HepG2 (cell line): Measurements from ENCODE around the gene PLD2. TPM values are rescaled to one million over a fixed set of nuclear protein-coding genes. Genes with fewer than 3 reads are reported as not detected.

Source experiments
- ARHGAP35 ChIP-seq: sonication (generic); formaldehyde crosslinking; IDR thresholded peaks from 2 replicates; pipeline ENCODE4 v1.9.0; 2022; ENCODE audit warnings: mild to moderate bottlenecking, inconsistent platforms, moderate library complexity, missing genetic modification reagents, borderline replicate concordance
- FOXO1 ChIP-seq: sonication (generic); formaldehyde crosslinking; IDR thresholded peaks from 2 replicates; pipeline ENCODE4 v1.4.0; 2020; ENCODE audit warnings: missing genetic modification reagents
- HDAC6 ChIP-seq: fragments of 200-600 bp; sonication (generic); IDR thresholded peaks from 2 replicates; pipeline ENCODE4 v1.7.0; 2017; ENCODE audit warnings: mild to moderate bottlenecking, antibody characterized with exemption, low read length, low read depth
- KLF12 ChIP-seq: sonication (generic); formaldehyde crosslinking; IDR thresholded peaks from 2 replicates; pipeline ENCODE4 v1.4.0; 2020; ENCODE audit warnings: missing genetic modification reagents, borderline replicate concordance
- KMT2B ChIP-seq: IDR thresholded peaks from 2 replicates; pipeline ENCODE4 v1.6.1; 2016; ENCODE audit warnings: missing genetic modification reagents, missing compliant biosample characterization
- MAZ ChIP-seq, 2 experiments: sonication (generic) in 1 of 2; formaldehyde crosslinking in 1 of 2; IDR thresholded peaks; 2 replicates each; pipeline versions ENCODE4 v1.5.0 to v1.6.1; 2012 to 2020; ENCODE audit warnings: low read depth in 2 of 2, mild to moderate bottlenecking in 2 of 2, borderline replicate concordance in 1 of 2, improper control_type of control experiment in 1 of 2, low read length in 1 of 2, missing genetic modification reagents in 1 of 2, moderate library complexity in 1 of 2
- RARA ChIP-seq: IDR thresholded peaks from 2 replicates; pipeline ENCODE4 v1.6.1; 2016; ENCODE audit warnings: missing genetic modification reagents, missing compliant biosample characterization
- RBM22 ChIP-seq: fragments of 200-400 bp; formaldehyde crosslinking; optimal IDR thresholded peaks from 2 replicates; pipeline ENCODE3; 2017; ENCODE audit warnings: mild to moderate bottlenecking, low read length, moderate library complexity
- SALL2 ChIP-seq: sonication (generic); formaldehyde crosslinking; IDR thresholded peaks from 2 replicates; pipeline ENCODE4 v1.8.1; 2023; ENCODE audit warnings: mild to moderate bottlenecking, missing genetic modification reagents, inconsistent platforms
- SIX1 ChIP-seq: sonication (generic); formaldehyde crosslinking; IDR thresholded peaks from 2 replicates; pipeline ENCODE4 v1.4.0; 2020; ENCODE audit warnings: missing genetic modification reagents, borderline replicate concordance
- SMAD1 ChIP-seq: sonication (generic); formaldehyde crosslinking; IDR thresholded peaks from 2 replicates; pipeline ENCODE4 v1.4.0; 2020; ENCODE audit warnings: missing genetic modification reagents, low read depth, mild to moderate bottlenecking, borderline replicate concordance
- SMAD3 ChIP-seq: sonication (generic); formaldehyde crosslinking; IDR thresholded peaks from 2 replicates; pipeline ENCODE4 v1.4.0; 2020; ENCODE audit warnings: missing genetic modification reagents
- SNRNP70 ChIP-seq: fragments of 200-400 bp; formaldehyde crosslinking; IDR thresholded peaks from 2 replicates; pipeline ENCODE4 v1.6.1; 2017; ENCODE audit warnings: mild to moderate bottlenecking, low read depth, low read length, moderate library complexity
- SOX5 ChIP-seq: IDR thresholded peaks from 2 replicates; pipeline ENCODE4 v1.6.1; 2016; ENCODE audit warnings: borderline replicate concordance
- SOX6 ChIP-seq, 2 experiments: fragments of 450-650 bp in 1 of 2; sonication (generic) in 1 of 2; formaldehyde crosslinking in 1 of 2; IDR thresholded peaks; 2 replicates each; pipeline versions ENCODE4 v1.4.0 to v1.6.1; 2017 to 2020; ENCODE audit warnings: antibody characterized with exemption in 1 of 2, mild to moderate bottlenecking in 1 of 2, missing genetic modification reagents in 1 of 2
- SP5 ChIP-seq: IDR thresholded peaks from 2 replicates; pipeline ENCODE4 v1.6.1; 2016; ENCODE audit warnings: low read depth, borderline replicate concordance
- SUZ12 ChIP-seq: fragments of 150-350 bp; IDR thresholded peaks from 2 replicates; pipeline ENCODE4 v1.6.1; 2014; ENCODE audit warnings: low read depth, low read length
- TARDBP ChIP-seq: sonication (generic); formaldehyde crosslinking; IDR thresholded peaks from 2 replicates; pipeline ENCODE4 v1.8.0; 2022; ENCODE audit warnings: mild to moderate bottlenecking, missing genetic modification reagents
- TBL1XR1 ChIP-seq: fragments of 150-350 bp; IDR thresholded peaks from 2 replicates; pipeline ENCODE4 v1.6.1; 2014; ENCODE audit warnings: borderline replicate concordance, low read length; ENCODE audit not compliant: partially characterized antibody
- XRCC5 ChIP-seq: fragments of 200-400 bp; formaldehyde crosslinking; optimal IDR thresholded peaks from 2 replicates; pipeline ENCODE3; 2017; ENCODE audit warnings: mild to moderate bottlenecking, low read length
- ZBTB7B ChIP-seq: sonication (generic); formaldehyde crosslinking; IDR thresholded peaks from 2 replicates; pipeline ENCODE4 v1.4.0; 2020; ENCODE audit warnings: missing genetic modification reagents
- ZMYM3 ChIP-seq: sonication (generic); formaldehyde crosslinking; IDR thresholded peaks from 2 replicates; pipeline ENCODE4 v1.5.1; 2020; ENCODE audit warnings: mild to moderate bottlenecking, missing genetic modification reagents
- ZNF335 ChIP-seq: sonication (generic); formaldehyde crosslinking; IDR thresholded peaks from 2 replicates; pipeline ENCODE4 v1.4.0; 2020; ENCODE audit warnings: missing genetic modification reagents
- ZNF615 ChIP-seq: sonication (generic); formaldehyde crosslinking; IDR thresholded peaks from 2 replicates; pipeline ENCODE4 v1.5.0; 2020; ENCODE audit warnings: mild to moderate bottlenecking, missing genetic modification reagents, borderline replicate concordance
- ZSCAN31 ChIP-seq: sonication (generic); formaldehyde crosslinking; IDR thresholded peaks from 2 replicates; pipeline ENCODE4 v1.5.0; 2020; ENCODE audit warnings: low read depth, mild to moderate bottlenecking, missing genetic modification reagents
- polyA plus RNA-seq, 8 experiments: library from polyadenylated mRNA; depleted of rRNA in 3 of 8; stranded (reverse) in 7 of 8; unstranded in 1 of 8; fragments of >200 nt; fragmentation: Illumina TruSeq in 4 of 8; extraction: Trizol in 4 of 8; gene quantifications; 2 replicates each; pipeline versions ENCODE4 v1.2.1 to v1.2.3, GENCODE V29; 2011 to 2016; ENCODE audit warnings: low read depth in 4 of 8, missing spikeins in 1 of 8, mixed read lengths in 1 of 8; ENCODE audit not compliant: insufficient read depth in 1 of 8
- total RNA-seq, 5 experiments: library from RNA; depleted of rRNA; stranded (reverse); fragments of >200 nt; fragmentation: Illumina TruSeq; extraction: Trizol; gene quantifications; 2 replicates each; pipeline ENCODE4 v1.2.3, GENCODE V29; 2016; ENCODE audit warnings: low read depth in 1 of 5
- TF ChIP-seq, protein P1 (sequence below): sonication (generic); formaldehyde crosslinking; IDR thresholded peaks from 2 replicates; pipeline ENCODE4 v1.5.1; 2020; ENCODE audit warnings: missing genetic modification reagents, mild to moderate bottlenecking, borderline replicate concordance
- TF ChIP-seq, protein P2 (sequence below): sonication (generic); formaldehyde crosslinking; IDR thresholded peaks from 2 replicates; pipeline ENCODE4 v1.8.0; 2022; ENCODE audit warnings: mild to moderate bottlenecking, missing genetic modification reagents, moderate library complexity

Gene PLD2
- total and polyA plus RNA-seq, 2 of the 13 experiments (the other 11 are each of a cell fraction or from before 2014, with no cell fraction given): 13.4 to 29.7 TPM

DNA sequence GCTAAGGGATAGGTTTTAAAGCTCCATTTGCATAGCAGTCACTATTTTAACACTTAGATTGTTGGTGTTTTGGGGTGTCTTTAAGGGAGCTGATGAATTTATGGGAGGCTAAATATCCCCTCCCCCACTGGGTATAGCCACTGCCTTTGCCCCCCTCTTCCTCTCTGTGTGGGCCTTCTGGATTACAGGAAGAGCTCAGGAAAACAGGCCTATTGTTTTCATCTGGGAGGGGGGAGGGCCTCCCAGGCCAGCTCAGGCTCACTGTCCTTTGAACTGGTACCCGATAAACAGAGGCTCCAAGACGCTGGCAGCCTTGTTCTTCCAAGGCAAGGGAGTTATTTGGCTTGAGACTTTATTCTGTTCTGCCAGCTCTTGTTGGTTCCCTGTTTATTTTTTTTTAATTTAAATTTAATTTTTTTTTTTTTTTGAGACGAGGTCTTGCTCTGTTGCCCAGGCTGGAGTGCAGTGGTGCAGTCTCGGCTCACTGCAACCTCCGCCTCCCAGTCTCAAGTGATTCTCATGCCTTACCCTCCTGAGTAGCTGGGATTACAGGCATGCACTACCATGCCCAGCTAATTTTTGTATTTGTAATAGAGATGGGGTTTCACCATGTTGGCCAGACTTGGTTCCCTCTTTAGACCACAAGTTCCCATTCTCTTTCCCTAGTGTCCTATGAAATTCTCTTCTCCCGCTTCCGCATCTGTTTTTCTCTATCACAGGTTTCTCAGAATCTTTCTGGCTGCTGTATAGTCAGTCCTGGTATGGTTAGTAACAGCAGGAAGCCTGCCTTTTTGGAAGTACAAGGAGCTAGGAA lies 51.3 kb downstream of the PLD2 start (continued):
- TF ChIP-seq SMAD1 (CRISPR knock-in tag) (no peak), KLF12 (CRISPR knock-in tag) (no peak), ZMYM3 (CRISPR knock-in tag) (no peak), SMAD3 (CRISPR knock-in tag) (peak; percentile 42; the same call in 1 of the 2 replicates), FOXO1 (CRISPR knock-in tag) (peak; percentile 82), MAZ (IDR thresholded peaks at IDR 0.05; ENCODE audit: borderline replicate concordance, low read depth, low read length) (no peak), MAZ (CRISPR knock-in tag; IDR thresholded peaks at IDR 0.05; ENCODE audit: low read depth) (peak; percentile 68), TARDBP (CRISPR knock-in tag) (peak; percentile 39; the same call in 1 of the 2 replicates), RBM22 (no peak), SIX1 (CRISPR knock-in tag) (peak; percentile 54; the same call in 1 of the 2 replicates), SALL2 (CRISPR knock-in tag) (no peak), ARHGAP35 (CRISPR knock-in tag) (no peak), ZBTB7B (CRISPR knock-in tag) (0 out of 2 replicates have a peak, but pooled peaks have one; percentile 33), SNRNP70 (no peak), HDAC6 (no peak), KMT2B (CRISPR knock-in tag) (no peak), TBL1XR1 (no peak), ZNF615 (CRISPR knock-in tag) (no peak), SP5 (CRISPR knock-in tag) (0 out of 2 replicates have a peak, but pooled peaks have one; percentile 53), SOX6 (IDR thresholded peaks at IDR 0.05) (no peak), SOX6 (CRISPR knock-in tag; IDR thresholded peaks at IDR 0.05) (peak; percentile 98), SUZ12 (no peak), ZNF335 (CRISPR knock-in tag) (0 out of 2 replicates have a peak, but pooled peaks have one; percentile 9), ZSCAN31 (CRISPR knock-in tag) (0 out of 2 replicates have a peak, but pooled peaks have one; percentile 43), SOX5 (CRISPR knock-in tag) (peak; percentile 96), XRCC5 (peak; percentile 56), RARA (CRISPR knock-in tag) (peak; percentile 16; the same call in 1 of the 2 replicates)
- TF ChIP-seq, protein P1, sequence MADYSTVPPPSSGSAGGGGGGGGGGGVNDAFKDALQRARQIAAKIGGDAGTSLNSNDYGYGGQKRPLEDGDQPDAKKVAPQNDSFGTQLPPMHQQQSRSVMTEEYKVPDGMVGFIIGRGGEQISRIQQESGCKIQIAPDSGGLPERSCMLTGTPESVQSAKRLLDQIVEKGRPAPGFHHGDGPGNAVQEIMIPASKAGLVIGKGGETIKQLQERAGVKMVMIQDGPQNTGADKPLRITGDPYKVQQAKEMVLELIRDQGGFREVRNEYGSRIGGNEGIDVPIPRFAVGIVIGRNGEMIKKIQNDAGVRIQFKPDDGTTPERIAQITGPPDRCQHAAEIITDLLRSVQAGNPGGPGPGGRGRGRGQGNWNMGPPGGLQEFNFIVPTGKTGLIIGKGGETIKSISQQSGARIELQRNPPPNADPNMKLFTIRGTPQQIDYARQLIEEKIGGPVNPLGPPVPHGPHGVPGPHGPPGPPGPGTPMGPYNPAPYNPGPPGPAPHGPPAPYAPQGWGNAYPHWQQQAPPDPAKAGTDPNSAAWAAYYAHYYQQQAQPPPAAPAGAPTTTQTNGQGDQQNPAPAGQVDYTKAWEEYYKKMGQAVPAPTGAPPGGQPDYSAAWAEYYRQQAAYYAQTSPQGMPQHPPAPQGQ: no peak
- TF ChIP-seq, protein P2, sequence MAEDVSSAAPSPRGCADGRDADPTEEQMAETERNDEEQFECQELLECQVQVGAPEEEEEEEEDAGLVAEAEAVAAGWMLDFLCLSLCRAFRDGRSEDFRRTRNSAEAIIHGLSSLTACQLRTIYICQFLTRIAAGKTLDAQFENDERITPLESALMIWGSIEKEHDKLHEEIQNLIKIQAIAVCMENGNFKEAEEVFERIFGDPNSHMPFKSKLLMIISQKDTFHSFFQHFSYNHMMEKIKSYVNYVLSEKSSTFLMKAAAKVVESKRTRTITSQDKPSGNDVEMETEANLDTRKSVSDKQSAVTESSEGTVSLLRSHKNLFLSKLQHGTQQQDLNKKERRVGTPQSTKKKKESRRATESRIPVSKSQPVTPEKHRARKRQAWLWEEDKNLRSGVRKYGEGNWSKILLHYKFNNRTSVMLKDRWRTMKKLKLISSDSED (CRISPR knock-in tag): no peak
